Stimulated activated naive CD8-positive, alpha-beta T cell treated with anti-CD3 and anti-CD28 coated beads, Interleukin-15, amount 100 ng/mL, for 72 hours (primary cell): ENCODE measurements around the gene MAGI2.

Source experiments
- ATAC-seq: fragments of 150-1000 bp; cut with Tn5 transposase; 2 replicates; pipeline ENCODE4 v1.10.0; 2021; ENCODE audit warnings: mild to moderate bottlenecking, moderate library complexity
- DNase-seq, 2 donors: peaks; one replicate each; pipeline ENCODE4 v3.0.0; 2021 to 2022
- H3K27ac Mint-ChIP-seq, 2 donors: one replicate each; pipeline ENCODE4 v1.8.0; 2022; ENCODE audit warnings: mild to moderate bottlenecking in 2 of 2, mixed read lengths in 2 of 2, moderate library complexity in 2 of 2
- H3K27me3 Mint-ChIP-seq: one replicate; pipeline ENCODE4 v1.8.0; 2022; ENCODE audit warnings: mixed read lengths
- H3K4me1 Mint-ChIP-seq: one replicate; pipeline ENCODE4 v1.8.0; 2022; ENCODE audit warnings: mild to moderate bottlenecking, mixed read lengths
- H3K4me3 Mint-ChIP-seq, 2 donors: one replicate each; pipeline ENCODE4 v1.8.0; 2022; ENCODE audit warnings: mild to moderate bottlenecking in 2 of 2, mixed read lengths in 2 of 2, moderate library complexity in 1 of 2
- H3K9me3 Mint-ChIP-seq, 2 donors: one replicate each; pipeline ENCODE4 v1.8.0; 2022; ENCODE audit warnings: mixed read lengths in 2 of 2

The MAGI2 gene

DNA sequence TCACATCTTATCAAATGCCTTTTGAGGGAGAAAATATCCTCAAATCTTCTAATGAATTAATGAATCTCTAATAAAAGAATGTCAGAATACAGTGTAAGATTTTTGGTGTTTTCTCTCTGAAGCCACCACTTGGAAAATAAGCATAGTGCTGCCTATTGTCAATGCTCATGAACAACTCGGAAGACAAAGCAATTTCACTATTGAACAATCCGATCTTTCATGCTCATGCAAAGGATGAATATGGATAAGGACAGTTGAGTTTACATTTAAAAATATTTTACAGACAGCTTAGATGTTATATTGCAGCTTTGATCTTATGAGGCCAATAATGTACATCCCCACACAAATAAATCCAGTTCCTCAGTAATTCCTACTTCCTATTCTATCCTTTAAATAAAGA is 40.6 kb downstream of the MAGI2 start:
- Mint-ChIP-seq H3K9me3 (no peaks in the 10 kb centered on the region), H3K27me3 (no peaks in the 10 kb centered on the region), H3K4me3 (no peak overlapping the region), H3K27ac (no peak overlapping the region), H3K4me1 (no peaks in the 10 kb centered on the region)
- ATAC-seq, result no peak
- no peak for DNase-seq

DNA sequence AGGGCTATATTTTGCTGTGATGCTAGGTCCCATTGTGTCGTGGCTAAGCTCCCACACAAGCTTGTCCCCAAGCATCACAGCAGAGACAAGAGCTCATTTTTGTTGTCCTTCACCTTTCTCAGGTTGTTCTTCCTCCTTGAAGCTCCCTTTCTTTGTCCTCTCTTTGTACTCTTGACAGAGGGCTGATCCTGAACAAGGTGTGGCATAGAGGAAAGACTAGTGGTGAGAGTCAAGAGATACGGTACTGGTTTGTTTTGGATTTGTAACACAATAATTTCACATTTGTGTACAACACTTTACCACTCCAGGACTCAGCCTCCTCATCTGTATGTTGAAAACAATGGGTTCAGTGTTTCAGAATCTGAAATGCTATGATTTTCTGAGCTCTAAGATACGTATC is 41.0 kb downstream of the MAGI2 start:
- Mint-ChIP-seq H3K27me3 (no peaks in the 10 kb centered on the region), H3K4me3 (no peak overlapping the region), H3K4me1 (no peaks in the 10 kb centered on the region), H3K27ac (no peak overlapping the region), H3K9me3 (no peaks in the 10 kb centered on the region)
- DNase-seq (no peak), ATAC-seq (no peak)

DNA sequence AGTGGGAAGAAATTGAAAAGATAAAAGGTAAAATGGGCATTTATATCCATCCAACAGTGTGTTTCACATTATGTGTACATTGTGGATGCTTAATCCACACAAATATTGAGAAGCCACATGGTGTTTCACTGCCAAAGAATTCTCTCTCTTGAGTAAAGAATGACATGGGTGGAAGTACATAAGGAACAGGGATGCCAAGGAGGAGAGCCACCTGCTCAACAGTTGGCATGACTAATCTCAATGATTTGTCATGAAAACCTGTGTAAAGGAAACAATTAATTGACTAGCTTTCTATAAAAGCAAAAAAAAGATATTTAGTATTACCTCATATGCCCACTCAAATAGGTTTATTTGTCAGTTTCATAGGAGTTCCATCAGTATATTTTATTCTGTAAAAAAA is 43.1 kb downstream of the MAGI2 start:
- Mint-ChIP-seq H3K27me3 (no peaks in the 10 kb centered on the region), H3K4me3 (no peak overlapping the region), H3K9me3 (no peaks in the 10 kb centered on the region), H3K27ac (no peak overlapping the region), H3K4me1 (no peaks in the 10 kb centered on the region)
- no peak for ATAC-seq
- no peak for DNase-seq

DNA sequence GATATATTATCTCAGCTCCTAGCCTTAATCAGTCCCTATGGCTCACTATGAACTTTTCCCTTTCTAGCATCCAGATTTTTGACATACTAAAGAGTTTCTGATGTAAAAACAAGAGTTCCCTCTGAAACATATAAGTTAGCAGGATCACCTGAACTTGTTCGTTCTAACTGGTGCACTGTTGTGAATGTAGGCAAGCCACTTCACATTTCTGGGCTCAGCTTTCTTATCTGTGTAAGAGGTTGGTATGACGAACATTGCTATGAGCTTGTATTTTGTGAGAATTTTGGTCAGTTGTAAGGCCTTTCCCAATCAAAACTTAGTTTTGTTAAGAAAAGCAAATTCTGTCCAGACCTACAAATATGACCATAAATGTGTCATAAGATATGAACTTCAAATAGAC is 46.1 kb downstream of the MAGI2 start:
- Mint-ChIP-seq H3K9me3 (no peaks in the 10 kb centered on the region), H3K27ac (no peak overlapping the region), H3K4me1 (no peaks in the 10 kb centered on the region), H3K27me3 (no peaks in the 10 kb centered on the region), H3K4me3 (no peak overlapping the region)
- DNase-seq (no peak), ATAC-seq (no peak)

DNA sequence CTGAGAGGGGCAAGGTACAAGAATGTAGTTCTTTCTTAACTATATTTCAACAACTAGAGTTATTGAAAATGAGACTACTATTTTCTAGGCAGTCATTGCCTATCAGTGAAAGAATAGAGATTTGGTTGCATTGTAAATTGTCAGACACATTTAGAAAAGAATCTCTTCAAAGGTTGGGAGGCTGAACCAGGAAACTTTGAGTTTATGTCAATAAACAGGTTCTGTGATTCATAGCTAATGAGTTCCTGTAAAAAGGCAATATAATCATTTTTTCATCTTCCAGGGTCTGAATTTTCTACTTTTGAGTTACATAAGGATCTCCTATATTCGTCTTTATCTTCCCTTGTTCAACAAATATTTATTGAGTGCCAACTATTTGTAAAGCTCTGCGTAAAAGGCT is 47.1 kb downstream of the MAGI2 start:
- DNase-seq (no peak), ATAC-seq (no peak)
- Mint-ChIP-seq H3K9me3 (no peaks in the 10 kb centered on the region), H3K27me3 (no peaks in the 10 kb centered on the region), H3K27ac (no peak overlapping the region), H3K4me1 (no peaks in the 10 kb centered on the region), H3K4me3 (no peak overlapping the region)

DNA sequence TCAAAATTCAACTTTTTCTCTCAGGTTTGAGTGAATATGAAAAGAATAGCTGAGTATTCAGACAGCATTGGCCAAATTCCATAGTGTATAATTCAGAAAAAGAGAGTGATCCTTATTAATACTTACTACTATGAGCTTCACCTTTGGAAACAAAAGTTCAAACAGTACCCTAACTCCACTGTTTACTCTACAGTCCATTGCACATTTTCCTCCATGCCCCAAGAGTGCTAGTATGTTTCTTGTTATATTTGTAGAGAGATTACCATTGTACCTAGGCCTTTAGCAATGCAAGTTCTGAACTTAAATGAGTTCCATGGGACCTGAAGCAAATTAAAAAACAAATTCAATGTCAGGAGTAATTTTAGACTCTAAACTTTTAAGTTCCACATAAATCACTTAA is 48.1 kb downstream of the MAGI2 start:
- no peak for ATAC-seq
- Mint-ChIP-seq H3K27me3 (no peaks in the 10 kb centered on the region), H3K27ac (no peak overlapping the region), H3K4me1 (no peaks in the 10 kb centered on the region), H3K4me3 (no peak overlapping the region), H3K9me3 (no peaks in the 10 kb centered on the region)
- DNase-seq, result no peak

DNA sequence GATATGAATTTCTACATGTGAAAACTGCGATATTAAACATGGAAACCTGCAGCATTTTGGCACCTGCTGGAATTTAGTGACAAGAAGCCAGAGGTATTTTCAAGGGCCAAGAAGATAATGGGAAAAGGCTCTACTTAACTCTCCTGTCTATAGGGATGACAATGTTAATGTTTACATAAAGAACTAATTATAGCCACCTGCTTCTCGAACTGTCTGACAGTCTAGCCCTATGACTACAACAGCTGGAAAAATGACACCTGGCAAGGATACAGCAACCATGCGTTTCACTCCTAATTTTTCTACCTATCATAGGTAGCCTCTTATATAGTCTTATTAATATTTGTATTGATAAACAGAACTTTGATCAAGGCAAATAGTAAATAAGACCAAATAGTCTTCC is 49.6 kb downstream of the MAGI2 start:
- H3K27ac Mint-ChIP-seq, result no peak overlapping the region
- ATAC-seq (no peak), DNase-seq (no peak)
- H3K4me1 Mint-ChIP-seq, result no peaks in the 10 kb centered on the region
- no peaks in the 10 kb centered on the region for H3K27me3 Mint-ChIP-seq
- no peaks in the 10 kb centered on the region for H3K9me3 Mint-ChIP-seq
- no peak overlapping the region for H3K4me3 Mint-ChIP-seq

DNA sequence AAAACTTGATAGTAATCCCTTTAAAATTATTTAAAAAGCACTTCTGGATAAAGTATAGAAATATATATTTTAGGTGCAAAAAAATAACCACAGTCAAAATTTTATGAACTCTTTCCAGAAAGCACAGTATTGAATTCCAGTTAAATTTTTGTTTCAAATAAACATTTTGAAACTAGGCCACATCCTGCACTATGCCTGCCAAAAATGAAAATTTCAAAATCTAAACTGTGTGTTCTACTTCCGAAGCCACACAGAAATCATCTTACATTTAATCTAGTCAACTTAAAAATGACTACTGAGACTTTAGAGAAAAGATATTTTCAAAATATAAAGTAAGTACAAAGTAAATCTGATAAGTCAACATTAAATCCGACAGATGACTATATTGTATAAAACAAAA is 50.0 kb downstream of the MAGI2 start:
- no peak overlapping the region for H3K27ac Mint-ChIP-seq
- no peaks in the 10 kb centered on the region for H3K27me3 Mint-ChIP-seq
- ATAC-seq, result no peak
- H3K4me3 Mint-ChIP-seq, result no peak overlapping the region
- no peaks in the 10 kb centered on the region for H3K9me3 Mint-ChIP-seq
- no peaks in the 10 kb centered on the region for H3K4me1 Mint-ChIP-seq
- no peak for DNase-seq

DNA sequence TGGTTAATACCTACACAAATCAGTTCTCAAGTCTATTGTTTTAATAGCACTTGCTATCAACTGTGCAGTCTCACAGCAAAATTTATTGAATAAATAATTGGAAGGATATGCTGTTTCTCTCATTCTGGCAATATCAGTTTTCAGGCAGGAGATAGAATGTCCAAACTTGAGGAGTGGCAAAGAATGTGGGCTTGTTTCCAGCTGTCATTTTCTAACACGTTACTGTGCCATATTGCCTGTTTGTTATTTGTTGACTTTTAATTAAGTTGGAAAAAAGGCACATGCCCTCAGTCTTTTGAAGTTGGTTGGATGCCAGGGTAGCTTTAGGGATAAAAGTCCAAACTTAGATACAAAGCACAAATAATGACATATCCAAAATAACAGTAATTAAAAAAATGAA is 52.2 kb downstream of the MAGI2 start:
- no peaks in the 10 kb centered on the region for H3K9me3 Mint-ChIP-seq
- ATAC-seq, result no peak
- H3K27ac Mint-ChIP-seq, result no peak overlapping the region
- no peak for DNase-seq
- no peak overlapping the region for H3K4me3 Mint-ChIP-seq
- H3K27me3 Mint-ChIP-seq, result no peaks in the 10 kb centered on the region
- H3K4me1 Mint-ChIP-seq, result no peaks in the 10 kb centered on the region

DNA sequence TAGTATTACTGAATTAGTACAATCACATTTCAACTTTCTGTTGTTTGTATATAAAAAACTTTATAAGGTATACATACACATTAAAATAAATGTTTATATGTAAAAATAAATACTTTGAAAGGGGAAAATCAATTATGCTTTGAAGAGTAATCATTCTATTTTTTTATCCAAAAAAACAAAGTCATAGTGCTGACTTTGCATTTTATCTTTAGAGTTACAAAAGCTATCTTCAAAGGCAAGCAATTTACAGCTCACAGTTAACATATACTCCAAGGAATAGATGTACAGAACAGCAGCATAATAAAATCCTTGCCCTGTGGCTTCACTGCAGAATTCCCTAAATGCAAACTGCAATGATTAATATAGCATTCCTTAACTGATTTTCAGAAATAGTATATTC is 53.2 kb downstream of the MAGI2 start:
- ATAC-seq (no peak), DNase-seq (no peak)
- no peaks in the 10 kb centered on the region for H3K4me1 Mint-ChIP-seq
- no peak overlapping the region for H3K27ac Mint-ChIP-seq
- H3K4me3 Mint-ChIP-seq, result no peak overlapping the region
- H3K9me3 Mint-ChIP-seq, result no peaks in the 10 kb centered on the region
- H3K27me3 Mint-ChIP-seq, result no peaks in the 10 kb centered on the region

DNA sequence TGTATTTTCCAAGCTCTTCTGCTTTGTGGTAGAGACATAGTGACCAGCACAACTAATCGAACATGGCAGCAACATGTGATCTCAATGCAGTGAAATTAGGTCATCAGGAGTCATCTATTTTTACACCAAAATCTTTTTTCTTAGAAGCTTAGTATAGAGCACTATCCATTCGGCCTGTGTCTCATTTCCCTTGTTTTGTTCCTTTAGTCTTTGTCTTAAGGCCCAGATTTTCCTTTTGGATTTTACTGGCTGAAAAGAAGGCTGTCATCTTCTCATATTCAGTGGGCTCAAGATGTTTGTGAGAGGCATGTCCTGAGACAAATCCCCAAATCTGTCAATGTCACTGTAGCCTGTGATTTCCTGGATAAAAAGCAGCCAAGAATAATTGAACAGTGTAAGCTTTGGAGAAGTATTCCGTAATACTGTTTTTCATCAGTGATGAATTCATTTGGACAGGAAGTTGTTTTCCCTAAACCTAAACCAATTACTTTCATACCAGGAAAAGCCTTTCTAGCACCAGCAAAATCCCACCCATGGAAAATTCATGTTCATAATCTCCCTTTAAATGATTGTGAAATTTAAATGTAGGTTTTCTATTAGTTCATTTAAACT is 55.2 kb downstream of the MAGI2 start:
- Mint-ChIP-seq H3K27me3 (no peaks in the 10 kb centered on the region), H3K4me3 (no peak overlapping the region), H3K4me1 (no peaks in the 10 kb centered on the region), H3K9me3 (no peaks in the 10 kb centered on the region), H3K27ac (no peak overlapping the region)
- DNase-seq (no peak), ATAC-seq (no peak)

DNA sequence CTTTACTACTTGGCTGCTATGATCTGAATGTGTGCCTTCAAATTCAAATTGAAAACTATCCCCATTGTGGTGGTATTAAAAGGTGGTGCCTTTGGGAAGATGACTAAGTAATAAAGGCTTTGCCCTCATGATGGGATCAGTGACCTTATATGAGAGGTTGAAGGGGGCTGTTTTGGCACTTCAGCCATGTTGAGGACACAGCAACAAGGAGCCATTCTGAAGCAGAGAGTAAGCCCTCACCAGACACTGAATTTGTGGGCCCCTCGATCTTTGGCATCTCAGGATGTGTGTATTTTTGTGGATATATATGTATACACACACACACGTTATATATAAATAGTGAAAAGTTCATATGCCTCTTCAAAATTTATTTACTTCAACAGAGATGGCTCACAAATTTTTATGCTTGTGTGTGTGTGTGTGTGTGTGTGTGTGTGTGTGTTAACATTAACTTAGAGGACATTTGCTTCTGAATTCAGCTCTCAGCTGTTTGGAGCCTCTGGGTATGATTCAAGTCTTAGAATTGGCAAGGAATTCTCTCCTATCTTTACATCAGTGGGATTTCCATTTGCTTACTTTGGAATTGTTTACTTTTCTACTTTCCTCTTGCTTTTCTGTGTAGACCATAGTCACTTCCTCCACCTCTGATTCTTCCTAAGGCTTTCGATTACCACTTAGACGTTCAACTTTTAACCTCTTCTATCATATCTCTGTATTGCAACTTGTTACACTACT is 66.6 kb downstream of the MAGI2 start:
- Mint-ChIP-seq H3K4me3 (no peak overlapping the region), H3K27me3 (no peaks in the 10 kb centered on the region), H3K9me3 (peaks cover 0 to 2% of the 10 kb centered on the region in 2 donors), H3K4me1 (no peaks in the 10 kb centered on the region), H3K27ac (no peak overlapping the region)
- ATAC-seq (no peak), DNase-seq (no peak)

DNA sequence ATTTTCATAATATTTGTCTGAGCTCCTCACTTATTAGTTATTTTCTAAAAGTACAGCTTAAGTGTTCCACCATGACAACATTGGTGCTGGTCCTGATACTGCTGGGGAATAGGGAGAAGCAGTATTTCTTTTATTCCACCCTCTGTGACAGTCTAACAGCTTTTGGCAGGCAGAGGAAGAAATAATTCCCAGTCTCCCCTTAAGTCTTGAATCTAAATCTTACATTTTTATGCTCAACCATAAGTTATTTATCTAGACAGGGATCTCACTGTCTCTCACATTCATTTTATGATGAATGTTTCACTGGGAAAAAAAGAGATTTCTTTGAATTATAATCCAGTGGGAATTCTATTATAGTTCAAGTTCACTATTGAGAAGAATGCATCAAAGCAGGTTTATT is 71.5 kb downstream of the MAGI2 start:
- no peak overlapping the region for H3K4me3 Mint-ChIP-seq
- H3K27ac Mint-ChIP-seq, result no peak overlapping the region
- H3K27me3 Mint-ChIP-seq, result no peaks in the 10 kb centered on the region
- H3K9me3 Mint-ChIP-seq, result no peaks in the 10 kb centered on the region
- DNase-seq (no peak), ATAC-seq (no peak)
- no peaks in the 10 kb centered on the region for H3K4me1 Mint-ChIP-seq

DNA sequence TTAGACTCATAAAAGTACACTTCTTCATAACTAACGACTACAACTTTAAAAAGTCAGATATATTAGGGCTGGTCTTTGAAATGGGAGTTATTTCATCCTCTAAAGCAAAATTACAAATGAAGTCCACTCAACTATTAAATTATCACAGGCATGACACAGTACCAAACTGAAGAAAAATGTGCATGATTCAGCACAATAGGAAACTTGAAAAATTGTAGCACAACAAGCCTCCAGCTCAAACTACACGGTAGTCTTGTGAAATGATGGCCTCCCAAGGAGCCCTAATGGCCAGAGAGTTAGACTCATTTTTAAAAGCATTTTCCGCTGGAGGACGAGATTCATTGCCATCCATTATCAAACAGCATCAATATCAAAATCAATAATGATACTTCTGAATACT is 76.4 kb downstream of the MAGI2 start:
- Mint-ChIP-seq H3K27me3 (no peaks in the 10 kb centered on the region), H3K9me3 (no peaks in the 10 kb centered on the region), H3K4me3 (no peak overlapping the region), H3K27ac (no peak overlapping the region), H3K4me1 (no peaks in the 10 kb centered on the region)
- DNase-seq (no peak), ATAC-seq (no peak)

DNA sequence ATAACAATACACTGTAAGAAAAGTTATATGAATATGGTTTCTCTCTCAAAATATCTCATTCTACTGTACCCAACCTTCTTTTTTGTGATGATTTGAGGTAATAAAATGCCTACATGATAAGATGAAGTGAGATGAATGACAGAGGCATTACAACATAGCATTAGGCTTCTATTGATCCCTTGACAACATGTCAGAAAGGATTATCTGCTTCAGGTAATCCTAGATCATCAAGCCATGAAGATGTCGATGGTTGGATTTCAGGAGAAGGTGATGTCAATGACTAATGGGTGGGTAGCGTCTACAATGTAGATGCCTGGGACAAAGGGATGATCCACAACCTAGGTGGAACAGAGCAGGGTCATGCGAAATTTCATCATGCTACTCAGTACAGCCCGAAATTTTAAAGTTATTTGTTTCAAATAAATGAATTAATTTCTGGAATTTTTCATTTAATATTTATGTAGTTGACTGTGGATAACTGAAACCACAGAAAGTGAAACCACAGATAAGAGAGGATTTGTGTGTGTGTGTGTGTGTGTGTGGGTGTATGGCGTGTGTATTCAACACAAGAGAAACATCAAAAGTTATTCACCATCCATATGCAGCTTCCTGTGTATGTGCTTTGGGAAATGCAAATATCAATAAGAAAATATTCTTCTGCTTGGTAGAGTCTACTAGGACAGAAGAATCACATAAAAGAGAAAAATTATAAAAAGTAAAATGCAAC is 77.0 kb downstream of the MAGI2 start:
- Mint-ChIP-seq H3K27me3 (no peaks in the 10 kb centered on the region), H3K4me3 (no peak overlapping the region), H3K4me1 (no peaks in the 10 kb centered on the region), H3K9me3 (no peaks in the 10 kb centered on the region), H3K27ac (no peak overlapping the region)
- DNase-seq (no peak), ATAC-seq (no peak)

DNA sequence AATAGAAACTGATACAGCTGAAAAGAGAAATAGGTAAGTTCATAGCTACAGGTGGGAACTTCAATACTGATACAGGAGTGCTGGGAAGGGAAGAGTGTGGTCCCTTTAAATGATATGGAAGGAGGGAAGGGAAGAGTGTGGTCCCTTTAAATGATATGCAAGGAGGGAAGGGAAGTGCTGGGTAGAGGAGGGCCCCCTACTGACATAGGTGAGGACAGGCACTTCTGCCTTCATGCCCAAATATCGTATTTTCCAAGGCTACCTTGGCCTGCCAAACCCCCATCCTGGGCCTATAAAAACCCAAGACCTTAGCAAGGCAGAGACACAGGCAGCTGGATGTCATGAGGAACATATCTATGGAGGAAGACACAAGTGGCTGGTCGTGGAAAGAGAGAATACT is 92.3 kb downstream of the MAGI2 start:
- Mint-ChIP-seq H3K27me3 (no peaks in the 10 kb centered on the region), H3K9me3 (peaks cover 0 to 5% of the 10 kb centered on the region in 2 donors), H3K4me1 (no peaks in the 10 kb centered on the region), H3K4me3 (no peak overlapping the region), H3K27ac (no peak overlapping the region)
- DNase-seq, result no peak
- no peak for ATAC-seq
